ENCODE measurements around the gene SUPT4H1.
"Not testable (repeated sequence)": the region's sequence is repeated elsewhere in the genome, so short reads cannot be mapped to it uniquely, and the experiment has no call there.

Gene SUPT4H1

DNA sequence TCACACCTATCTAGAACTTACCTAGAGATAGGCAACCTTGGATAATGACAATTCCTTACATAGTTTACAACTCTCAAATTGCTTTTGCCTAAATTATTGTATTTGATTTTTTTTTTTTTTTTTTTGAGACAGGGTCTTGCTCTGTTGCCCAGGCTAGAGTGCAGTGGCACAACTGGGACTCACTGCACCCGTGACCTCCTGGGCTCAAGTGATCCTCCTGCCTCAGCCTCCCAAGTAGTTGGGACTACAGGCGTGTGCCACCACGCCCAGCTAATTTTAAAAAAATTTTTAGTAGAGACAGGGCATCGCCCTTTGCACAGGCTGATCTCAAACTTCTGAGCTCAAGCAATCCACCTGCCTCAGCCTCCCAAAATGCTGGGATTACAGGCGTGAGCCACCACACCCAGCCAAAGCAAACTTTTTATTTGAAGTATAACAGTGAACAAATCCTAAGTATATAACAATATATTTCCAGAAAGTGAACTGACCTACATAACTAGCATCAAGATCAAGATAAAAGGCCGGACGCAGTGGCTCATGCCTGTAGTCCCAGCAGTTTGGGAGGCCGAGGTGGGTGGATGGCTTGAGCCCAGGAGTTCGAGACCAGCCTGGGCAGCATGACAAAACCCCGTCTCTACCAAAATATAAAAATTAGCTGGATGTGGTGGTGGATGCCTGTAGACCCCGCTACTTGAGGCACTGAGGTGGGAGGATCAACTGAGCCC is 10.7 kb downstream of the SUPT4H1 start:
- not testable (repeated sequence) for DNase-seq (ENCODE audit: low spot score)

DNA sequence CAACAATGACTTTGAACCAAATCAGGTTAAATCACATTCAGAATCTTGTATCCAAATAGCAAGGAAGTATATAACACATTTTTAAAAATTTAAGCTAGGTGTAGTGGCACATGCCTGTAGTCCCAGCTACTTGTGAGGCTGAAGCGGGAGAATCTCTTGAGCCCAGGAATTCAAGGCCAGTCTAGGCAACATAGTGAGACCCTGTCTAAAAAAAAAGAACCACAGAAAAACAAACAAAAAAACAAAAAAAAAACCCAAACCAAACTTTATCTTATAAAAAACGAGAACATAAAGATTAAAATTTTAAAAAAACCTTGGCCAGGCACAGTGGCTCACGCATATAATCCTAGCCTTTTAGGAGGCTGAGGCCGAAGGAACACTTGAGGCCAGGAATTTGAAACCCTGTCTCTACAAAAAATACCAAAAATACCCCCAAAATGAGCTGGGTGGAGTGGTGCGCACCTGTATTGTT is 11.6 kb downstream of the SUPT4H1 start:
- DNase-seq (ENCODE audit: low spot score): no peak

DNA sequence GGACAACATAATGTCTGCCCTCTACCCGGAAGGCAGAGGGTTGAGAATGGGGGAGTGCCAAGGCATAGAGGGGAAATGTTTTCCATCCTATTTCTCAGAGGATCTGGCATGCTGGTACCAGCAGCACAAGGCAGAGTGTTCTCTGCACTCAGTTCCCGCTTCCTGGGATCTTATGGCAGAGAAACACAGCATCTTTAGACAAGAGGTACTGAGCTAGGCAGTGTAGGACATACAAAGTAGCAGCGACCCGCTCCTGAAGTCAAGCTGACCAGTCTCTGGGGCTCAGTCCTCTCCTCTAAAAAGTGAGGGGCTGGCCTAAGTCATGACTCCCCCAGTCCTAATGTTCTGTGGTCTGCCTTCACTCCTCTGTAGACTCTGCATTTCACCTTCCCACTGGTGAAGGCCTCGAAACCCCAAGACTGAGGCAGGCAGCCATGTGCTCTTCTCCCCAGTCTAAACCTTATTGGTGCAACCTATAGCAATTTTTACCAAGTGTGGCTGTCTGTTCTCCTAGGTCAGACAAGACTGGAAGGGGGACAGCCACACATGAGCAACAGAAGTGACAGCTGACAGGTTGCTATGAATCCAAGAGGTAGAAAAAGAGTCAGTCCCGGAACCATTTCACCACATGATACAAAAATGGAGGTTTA is 12.1 kb downstream of the SUPT4H1 start:
- no peak for DNase-seq (ENCODE audit: low spot score)

DNA sequence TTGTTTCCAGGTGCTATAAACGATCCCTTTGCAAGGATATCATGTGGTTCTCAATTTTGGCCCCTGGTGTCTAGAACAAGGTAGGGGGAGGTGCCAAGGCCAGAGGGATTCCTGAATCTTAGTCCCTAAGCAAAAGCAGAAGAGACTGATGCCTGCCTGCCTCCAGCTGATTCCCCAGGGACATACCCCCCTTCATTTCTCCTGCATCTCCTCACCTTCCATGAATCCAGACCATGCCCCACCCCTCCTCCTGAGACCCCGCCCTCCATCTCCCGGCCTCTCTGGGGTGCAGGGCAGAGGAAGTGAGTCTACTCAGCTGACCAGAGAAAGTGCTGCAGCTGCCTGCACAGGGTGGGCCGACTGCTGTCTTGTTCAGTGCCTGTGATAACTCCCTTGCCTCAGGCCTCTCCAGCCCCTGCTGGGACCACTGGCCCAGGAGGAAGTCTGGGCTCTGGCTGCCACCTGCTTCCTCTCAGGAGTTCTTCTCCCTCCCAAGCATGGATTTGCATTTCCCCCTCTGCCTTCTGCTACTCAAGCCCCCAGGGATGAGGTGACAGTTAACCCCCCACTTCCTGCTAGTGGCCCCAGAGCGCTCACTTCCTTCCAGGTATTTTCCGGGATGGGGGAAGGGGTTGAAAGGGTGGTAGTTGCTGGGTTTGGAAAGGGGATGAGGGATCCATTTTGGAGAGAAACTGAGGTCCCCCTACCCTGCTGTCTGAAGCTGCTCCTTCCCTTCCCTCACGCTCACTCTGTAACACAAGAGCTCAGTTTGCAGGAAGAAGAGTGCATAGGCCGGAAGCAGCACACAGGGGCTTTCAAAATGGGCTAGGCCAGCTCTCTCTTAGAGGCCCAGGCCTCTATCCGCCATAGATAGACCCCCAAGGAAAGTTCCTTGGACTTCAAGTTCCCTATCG is 12.9 kb downstream of the SUPT4H1 start:
- DNase-seq (ENCODE audit: low spot score): peak; percentile 85

DNA sequence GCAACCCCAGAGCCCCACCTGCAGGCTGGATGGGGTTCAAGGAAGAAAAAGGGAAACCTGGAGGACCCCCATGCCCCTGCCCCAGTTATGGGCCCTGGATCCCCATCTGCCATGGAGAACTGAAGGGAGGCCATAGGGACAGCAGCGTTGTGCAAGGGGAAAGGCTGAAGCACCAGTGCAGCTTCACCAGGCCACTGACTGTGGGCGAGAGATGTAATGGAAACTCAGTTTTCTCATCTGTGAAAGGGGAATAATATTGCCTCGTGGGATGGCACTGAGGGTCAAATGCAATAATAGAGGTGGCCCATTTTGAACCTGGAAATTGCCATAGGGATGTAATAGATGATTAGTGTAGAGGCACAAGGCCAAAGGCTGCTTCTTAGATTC is 13.6 kb downstream of the SUPT4H1 start:
- DNase-seq (ENCODE audit: low spot score): no peak

DNA sequence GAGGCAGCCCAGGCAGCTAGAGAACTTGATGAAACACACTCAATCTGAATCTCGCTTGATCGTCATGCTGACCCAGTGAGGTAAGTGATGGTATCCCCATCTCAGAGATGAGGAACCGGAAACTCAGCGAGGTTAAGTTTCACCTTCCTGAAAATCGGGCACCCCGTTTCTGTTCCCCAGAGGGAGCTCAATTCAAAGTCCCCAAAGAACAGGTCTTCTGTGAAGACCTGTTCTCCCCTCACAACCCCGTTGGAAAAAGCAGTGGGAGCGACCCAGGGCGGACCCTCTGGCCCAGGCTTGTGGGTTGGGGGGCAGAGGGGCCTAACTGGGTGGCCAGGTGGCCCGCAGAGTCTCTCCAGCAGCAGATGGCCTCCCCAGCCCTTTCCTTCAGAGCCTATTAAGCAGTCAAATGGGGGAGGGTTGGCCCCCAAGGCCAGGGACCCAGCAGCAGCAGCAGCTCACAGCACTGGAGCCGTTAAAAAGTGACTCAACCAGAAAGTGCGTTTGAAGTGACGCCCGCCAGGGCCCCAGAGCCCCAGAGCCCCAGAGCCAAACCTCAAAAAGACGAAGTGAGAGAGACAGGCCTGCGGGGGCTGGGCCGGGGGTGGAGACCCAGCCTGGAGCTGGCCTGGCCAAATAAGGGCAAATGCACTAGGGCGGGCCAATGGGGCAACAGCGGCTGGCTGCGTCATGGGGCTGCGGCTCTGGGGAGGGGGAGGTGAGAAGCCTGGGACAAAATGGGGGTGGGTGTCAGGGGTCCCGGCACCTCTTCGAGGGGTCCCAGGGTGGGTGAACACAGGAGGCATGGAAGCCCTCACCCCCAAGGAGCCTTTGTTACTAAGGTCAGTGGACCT is 14.2 kb downstream of the SUPT4H1 start:
- peak; percentile 86 for DNase-seq (ENCODE audit: low spot score)

DNA sequence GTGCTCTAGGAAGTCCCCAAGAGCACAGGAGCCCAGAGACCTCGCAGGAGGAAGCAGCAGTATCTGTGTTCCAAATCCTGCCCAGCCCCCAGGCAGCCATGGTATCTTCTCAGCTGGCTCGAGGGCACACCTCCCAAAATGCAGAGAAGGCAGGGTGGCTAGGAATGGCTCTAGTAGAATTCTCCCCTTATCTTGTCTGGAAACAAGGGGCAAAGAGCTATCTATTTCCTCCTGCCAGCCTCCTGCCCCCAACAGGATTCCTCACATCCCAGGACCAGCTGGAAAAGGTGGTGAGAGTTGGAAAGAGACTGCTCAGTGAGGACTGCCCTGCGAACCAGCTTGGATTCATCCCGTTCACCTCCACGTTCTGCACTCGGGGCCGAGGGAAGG is 14.8 kb downstream of the SUPT4H1 start:
- no peak for DNase-seq (ENCODE audit: low spot score)

DNA sequence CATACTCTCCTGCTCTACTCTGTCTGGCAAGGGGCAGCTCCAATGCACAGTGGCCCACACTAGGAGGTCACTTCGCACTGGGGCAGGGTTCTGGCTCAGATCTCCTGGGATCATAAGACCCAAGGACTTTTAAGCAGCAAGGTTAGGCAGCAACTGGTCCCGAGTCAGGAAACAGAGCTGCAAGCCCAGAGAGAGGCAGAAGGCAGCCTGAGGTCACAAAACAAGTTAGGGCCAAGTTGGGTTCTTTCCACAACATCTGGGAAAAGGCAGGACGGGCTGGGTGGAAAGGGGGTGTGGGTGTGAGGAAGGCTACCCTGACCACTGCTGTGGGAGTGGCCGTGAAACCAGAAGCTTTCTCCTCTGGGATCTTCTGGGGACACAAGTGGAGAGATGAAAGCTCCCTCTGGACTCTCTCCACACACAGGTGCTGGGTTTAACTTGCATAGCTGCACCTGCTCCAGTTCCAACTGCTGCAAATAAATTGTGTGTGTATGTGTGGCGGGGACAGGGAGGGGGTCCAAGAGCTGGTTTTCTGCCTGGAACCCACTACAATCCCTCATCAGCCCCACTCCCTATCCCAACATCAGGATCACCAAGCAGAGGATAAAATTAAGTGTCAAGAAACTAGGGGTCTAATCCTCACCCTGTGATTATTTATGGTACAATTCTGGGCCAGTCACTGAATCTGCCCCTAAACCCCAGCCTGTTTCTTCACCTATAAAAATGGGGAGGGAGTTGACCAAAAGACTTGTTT is 15.4 kb downstream of the SUPT4H1 start:
- no peak for DNase-seq (ENCODE audit: low spot score)

DNA sequence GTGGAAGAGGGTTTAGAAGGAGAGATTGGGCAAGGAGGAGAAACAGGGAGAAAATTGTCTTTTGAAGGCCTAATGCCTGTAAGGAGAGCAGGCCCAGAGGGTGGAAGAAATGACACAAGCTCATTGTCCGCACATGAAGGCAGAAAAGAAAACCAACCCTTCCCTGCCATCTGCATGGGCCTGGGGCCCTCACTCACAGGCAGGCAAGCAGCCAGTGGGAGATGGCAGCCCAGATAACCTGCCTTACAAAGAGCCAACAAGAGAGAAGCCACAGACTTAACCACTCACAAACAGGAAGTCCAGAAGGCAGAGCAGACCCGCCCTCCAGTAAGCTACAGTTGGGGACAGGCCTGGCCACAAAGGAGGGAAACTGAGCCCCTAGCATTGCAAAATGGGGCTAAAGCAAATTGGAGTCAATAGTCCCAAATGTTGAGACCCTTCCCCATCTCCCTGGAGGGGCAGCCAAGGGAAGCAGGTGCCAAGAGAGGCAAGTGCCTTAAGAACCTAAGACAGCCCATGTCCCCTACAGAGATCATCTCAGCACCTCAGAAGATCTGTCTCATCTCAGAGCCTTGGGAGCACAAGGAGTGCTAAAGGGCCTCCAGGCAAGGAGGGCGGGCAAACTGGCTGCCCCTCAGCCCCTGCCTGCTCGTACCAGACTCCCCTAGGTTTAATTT is 16.1 kb downstream of the SUPT4H1 start:
- peak; percentile 83 for DNase-seq (ENCODE audit: low spot score)

DNA sequence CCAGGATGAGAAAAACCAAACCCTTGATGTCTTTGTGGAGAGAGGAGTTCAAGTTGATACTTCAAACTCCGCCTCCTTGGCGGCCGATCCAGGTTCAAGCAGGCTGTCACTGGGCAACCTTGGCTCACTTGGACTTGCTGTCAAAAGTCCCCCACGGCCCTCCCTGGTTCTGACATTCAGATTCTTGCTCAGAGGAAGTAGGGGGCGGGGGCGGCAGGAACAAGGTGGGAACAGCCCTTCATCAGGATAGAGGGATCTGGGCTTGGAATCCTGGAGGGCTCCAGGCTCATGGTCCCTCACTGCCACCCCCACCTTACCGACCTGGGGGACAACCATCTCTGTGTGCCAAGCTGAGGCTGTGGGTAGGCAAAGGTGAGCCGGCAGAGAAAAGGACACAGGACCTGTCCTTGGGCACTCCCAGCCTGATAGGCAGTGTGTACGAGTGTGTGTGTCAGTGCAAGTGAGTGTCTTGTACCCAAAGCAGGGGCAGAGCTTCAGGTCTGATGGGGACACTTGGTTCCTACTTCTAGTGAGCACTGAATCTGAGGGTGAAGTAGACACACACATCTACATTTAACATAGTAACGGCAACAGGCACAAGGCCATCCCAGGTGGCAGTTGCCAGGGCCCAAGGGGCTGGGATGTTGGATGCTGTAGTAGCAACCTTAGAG is 16.8 kb downstream of the SUPT4H1 start:
- DNase-seq (ENCODE audit: low spot score): no peak

DNA sequence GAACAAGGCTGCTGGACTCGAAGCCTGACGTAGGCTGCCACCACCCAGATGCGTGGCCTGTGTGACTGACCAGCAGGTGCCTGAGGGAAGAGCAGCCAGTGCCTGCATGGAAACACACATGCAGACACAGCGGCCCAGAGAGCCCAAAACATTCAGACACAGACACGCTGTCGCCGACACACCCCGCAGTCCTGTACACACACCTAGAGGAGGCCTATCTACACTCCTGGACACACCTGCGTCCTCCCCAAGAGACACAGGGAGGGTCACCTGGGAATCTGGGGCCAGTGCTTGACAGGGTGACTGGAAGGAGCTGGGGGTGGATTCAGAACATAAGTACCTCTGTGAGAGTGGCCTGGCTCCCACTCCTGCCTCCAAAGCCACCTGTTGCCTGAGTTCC is 17.3 kb downstream of the SUPT4H1 start:
- no peak for DNase-seq (ENCODE audit: low spot score)

DNA sequence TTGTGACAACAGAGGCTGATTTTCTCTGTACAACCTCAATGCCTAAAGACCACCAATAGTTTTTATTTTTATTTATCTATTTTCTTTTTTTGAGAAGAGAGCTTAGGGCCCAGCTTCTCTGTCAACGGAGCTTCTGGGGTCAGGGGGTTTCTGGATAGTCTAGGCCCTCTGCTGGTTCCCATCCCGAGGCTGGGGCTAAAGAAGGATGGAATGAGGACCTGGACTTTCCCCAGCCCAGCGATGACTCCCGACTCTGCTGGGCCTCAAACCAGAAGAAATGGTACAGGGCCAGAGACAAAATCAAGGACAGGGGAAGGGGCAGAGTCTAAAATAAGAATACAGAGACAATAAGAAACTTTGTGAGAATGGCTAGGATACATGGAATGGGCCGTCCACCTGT is 17.7 kb downstream of the SUPT4H1 start:
- DNase-seq (ENCODE audit: low spot score): no peak

DNA sequence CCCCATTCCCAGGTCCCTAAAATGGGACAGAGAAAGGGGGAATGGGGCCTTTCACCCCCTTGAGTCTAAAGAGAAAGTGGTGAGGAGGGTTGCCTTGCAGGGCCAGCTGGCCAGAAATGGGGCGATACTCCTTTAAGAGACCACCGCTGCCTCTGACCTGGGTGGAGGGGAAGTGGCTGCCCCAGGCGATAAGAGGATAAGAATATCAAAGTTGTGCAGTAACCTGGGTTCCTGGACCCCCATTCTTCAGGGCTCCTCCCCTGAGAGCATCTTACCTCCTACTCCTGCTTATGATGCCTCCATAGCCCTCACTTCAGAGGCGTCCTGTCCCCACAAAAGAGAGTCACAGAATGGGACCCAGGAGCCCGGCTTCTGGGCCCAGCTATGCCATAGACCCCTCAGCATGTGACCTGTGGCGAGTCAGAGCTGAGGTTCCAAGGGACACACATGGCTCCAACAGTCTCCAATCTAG is 18.2 kb downstream of the SUPT4H1 start:
- DNase-seq (ENCODE audit: low spot score): no peak

DNA sequence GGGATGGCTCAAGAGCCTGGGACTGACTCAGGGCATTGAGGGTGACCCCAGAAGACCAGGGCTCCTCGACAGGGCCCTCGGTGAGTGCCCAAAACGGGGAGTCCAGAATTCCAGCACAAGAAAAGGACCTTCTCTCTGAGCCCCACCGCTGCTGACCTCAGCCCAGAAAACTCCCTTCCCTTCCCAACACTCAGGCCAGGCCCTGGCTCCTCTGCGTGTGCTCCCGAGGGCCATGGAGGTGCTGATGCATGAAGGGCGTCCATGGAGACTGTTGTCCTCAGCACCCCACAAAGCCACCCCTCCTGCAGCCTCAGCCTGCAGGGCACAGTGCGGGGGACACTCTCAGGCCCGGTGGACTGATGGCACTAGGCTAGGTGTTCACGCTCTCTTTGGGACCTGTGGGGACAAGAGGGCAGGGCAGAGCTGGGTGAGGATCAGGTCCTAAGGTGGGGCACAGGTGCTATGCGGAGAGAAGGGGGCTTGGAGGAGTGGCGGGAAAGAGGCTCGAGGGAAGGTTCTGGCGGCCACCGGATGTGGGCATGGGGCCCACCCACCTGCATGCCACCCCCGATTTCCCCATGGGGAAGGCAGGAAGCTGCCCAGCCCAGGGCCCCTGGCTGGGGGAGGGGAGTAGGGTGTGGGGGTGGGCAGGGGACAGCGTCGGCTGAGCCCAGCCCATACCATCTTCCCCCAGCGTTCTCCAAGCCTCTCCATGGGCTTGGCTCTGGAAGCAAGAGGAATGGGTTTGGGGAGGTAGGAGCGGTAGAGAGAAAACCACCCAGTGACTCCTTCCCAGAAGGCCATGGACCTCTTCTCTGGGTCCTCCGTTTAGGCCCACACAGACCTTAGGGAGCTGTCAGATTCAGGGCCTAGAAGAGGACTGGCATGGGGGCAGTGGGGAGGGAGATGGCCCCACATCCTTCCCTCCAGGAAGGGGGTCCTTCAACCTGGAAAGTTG is 18.9 kb downstream of the SUPT4H1 start:
- no peak for DNase-seq (ENCODE audit: low spot score)

DNA sequence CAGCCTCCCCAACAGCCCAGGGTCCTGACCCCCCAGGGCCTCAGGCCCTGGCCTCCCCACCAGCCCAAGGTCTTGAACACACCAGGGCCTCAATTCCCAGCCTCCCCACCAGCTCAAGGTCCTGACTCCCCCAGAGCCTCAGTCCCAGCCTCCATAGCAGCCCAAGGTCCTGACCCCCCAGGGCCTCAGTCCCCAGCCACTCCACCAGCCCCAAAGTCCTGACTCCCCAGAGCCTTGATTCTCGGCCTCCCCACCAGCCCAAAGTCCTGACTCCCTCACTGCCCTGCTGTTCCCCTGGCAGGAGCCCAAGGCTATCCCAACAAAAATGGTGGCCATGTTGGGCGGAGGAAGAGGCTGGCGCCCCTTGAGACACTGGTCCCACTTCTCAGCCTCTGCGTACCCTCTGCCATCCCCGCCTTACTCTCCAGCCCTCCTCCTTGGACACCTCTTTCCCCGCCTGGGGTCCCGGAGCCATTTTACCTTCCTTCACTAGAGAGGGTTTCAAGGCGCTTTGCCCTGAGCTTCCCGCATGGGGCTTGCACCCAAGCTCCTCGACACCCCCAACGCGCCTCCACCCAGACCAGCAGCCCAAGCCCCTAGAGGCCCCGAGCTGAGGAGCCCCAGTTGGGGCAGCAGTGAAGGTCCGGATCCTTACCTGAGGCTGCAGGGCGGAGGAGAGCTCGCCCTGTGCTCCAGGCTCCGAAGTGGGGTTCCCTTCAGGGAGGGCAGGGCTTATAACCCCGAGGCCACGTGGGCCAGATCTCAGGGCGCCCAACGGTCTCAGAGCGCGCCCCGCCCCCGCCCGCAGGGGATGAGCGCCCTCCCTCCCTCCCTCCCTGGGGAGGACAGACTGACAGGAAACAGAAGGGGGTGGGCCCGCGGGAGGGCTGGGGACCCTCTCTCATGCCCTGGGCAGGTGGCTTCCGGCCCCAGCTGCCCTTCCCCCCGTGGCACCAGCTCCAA is 19.9 kb downstream of the SUPT4H1 start:
- no peak for DNase-seq (ENCODE audit: low spot score)

DNA sequence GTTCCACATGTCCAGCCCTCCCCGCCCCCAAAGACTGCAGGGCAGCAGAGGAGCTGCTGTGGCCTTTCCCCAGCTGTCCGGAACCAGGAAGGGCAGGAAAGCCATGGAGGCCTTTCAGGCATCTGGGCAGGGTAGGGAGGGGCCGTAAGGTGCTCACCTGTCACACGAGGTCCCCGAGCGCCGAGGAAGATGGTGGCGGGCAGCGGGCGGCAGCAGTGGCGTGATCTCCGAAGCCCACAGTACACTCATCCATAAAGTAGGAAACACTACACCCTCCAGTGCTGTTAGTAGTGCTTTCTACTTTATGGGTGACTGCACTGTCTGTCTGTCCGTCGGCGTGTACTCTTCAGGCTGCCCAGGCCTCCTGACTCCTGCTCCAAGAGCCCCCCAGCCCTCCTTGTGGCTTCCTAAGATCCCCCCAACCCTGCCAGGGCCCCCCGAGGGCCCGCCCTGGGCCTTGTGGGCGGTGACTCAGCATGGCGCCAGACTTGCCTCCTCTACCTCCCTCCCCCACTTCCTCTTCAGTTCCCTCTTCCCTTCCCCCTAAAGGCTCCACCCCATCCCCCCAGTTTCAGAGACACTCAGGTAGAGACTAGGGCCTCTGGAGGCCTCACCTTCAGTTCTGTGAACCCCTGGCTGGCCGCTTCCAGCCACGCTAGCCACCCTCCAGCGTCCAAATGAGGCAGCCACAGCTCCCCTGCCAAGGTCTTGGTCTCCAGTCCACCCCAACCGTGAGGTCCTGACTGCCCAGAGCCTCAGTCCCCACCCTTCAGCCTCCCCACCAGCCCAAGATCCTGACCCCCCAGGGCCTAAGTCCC is 20.8 kb downstream of the SUPT4H1 start:
- DNase-seq (ENCODE audit: low spot score): no peak
